GM18870 (cell line): Measurements from ENCODE around the gene TWF1.
"Not testable (repeated sequence)": the region's sequence is repeated elsewhere in the genome, so short reads cannot be mapped to it uniquely, and the experiment has no call there.

Experiments
- ATAC-seq: cut with Tn5 transposase; IDR thresholded peaks from one replicate; pipeline ENCODE4 v1.9.1; 2021; ENCODE audit warnings: moderate library complexity; ENCODE audit not compliant: unreplicated experiment

The TWF1 gene

DNA sequence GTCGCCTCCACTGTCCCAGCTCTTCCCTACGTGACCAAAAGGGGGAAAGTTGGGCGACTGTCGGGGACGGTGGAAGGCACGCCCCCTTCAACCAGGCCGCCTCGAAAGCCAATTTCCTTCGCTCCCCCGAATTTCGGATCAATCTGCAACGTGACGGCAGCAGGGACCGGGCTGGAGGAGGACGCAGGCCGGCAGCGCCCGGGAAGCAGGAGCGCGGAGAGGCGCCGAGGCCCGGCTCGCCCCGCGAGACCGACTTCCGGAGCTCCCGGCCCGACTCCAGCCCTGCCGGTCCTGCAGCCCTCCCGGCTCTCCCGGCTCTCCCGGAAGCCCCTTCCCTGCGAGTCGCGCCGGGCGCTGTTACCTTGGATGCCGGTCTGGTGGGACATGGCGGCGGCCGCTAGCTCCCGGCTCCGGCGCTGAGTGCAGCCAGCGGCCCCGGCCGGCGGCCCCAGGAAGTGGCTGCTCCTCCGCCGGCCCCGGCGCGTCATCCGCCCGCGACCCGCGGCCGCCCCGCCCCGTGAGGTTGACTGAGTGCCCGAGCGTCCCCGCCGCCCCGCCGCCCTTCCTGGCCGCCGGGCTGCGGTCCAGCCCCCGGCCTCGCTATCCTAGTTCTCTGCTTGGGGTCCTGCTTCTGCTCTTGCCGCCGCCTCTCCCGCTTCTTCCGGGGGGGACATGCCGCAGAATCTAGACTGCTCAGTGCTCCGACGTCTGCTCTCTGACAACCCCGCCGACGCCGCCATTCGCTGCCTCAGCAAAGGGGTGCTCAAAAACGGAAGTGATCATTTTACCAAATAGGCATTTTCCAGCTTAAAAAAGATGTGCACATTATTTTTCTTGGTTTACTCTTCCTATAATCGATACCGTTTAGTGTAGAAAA is at the start of gene TWF1:
TWF1 (minus strand) TSS at position 458 of the 877 bp plus-strand sequence; CDS start at position 386, 72 bp downstream.
- ATAC-seq, result peak; percentile 81

DNA sequence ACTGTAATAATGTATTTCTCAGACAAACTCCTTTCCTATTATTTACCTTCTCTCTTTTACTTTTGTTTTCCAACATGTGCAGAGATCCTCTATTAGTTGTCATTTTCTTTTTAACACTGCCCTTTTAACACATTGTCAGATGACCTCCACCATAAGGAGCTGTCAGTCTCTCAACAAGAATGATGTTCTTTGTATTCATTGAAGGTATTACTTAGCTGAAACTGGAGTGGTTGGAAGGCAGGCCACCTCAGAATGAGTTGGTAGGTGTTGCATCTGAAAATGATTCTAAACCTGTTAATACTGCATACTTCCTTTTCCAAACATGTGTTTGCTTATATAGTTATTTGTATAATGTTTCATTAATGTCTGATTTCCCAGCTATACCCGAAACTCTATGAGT is 46.6 kb upstream of the TWF1 start:
- ATAC-seq, result no peak

DNA sequence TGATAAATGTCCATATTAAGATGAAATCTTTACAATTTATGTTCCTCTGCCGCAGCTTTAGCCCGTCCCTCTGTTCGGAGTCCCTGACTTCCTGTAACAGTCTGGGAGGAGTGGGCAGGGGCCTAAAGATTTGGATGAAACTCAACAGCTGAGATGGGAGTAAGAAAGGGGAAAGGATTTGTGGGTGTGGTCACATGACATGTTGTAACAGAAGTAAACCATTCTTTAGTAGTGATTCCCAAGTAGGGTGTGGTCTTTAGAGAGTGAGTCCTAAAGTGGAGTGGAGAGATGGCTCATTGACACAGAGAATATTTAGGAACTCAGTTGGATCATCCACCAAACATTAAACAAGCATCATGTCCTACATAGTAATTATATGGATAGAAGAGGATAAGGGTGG is 42.7 kb upstream of the TWF1 start:
- ATAC-seq, result no peak

DNA sequence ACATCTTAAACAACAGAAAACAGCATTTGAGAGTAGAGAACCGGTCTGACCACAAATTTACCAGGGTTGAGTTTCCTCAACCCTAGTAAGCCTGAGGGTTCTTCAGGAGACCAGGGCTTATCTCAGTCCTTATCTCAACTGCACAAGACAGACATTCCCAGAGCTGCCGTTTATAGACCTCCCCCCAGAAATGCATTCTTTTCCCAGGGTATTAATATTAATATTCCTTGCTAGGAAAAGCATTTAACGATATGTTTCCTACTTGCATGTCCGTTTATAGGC is 42.0 kb upstream of the TWF1 start:
- ATAC-seq, result no peak

DNA sequence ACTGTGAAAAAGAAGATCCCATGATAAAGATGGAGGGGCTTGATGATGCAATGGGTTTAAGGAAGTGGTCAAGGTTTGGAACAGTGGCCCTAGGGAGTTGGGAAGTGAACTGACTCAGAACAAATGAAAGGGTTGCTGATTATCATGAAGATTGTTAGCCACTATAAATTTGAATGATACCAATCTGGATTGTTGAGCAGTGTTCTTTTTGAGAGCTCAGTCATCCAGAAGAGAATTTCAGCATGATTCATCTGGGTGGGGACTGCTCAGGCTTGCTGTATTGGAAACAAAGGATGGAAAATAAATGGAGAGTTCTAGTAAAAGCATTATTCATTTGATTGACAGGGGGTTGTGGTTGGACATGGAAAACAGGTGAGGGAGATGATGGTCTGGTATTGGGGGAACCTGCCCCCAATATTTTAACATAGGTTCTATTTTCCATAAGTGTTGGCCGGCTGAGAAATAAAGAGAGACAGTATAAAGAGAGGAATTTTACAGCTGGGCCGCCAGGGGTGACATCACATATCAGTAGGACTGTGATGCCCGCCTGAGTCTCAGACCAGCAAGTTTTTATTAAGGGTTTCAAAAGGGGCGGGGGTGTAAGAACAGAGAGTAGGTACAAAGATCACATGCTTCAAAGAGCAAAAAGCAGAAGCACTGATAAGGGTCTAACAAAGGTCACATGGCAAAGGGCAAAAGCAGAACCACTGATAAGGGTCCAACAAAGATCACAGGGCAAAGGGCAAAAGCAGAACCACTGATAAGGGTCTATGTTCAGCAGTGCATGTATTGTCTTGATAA is 41.5 kb upstream of the TWF1 start:
- ATAC-seq, result not testable (repeated sequence)

DNA sequence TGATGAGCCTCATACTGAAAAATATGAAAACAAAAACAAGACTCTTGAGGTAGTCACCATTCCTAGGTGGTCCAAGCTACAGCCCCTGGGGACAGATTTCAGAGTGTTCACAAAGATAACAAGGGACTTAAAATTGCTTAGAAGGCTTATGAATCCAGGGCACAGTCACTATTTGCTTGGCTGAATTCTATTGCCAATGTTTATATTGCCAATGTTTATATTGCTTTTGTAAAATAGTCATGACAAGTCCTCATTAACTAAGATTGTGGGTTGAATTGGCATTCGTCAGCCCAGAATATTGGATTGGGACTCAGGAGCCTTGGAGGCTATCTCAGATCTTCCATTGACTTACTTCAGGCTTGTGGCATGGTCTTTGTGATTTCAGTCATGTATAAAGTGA is 36.1 kb upstream of the TWF1 start:
- no peak for ATAC-seq

DNA sequence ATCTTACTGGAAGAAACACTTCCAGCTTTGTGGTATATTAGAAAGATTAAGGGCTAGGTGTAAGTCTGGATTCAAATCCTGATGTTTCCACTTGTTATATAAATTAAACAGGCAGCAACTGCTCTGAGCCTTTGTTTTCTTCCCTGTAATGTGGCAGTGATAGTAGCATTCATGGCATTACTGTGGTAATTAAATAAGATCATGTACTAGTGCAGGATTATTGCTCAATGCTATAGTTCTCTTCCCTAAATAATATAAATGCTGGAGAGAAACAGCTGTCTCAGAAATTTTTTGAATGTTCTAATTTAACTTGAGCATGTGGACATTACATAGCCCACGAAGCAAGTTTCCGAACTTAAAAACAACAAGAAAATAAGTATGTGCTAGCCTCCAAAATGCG is 35.1 kb upstream of the TWF1 start:
- ATAC-seq, result no peak

DNA sequence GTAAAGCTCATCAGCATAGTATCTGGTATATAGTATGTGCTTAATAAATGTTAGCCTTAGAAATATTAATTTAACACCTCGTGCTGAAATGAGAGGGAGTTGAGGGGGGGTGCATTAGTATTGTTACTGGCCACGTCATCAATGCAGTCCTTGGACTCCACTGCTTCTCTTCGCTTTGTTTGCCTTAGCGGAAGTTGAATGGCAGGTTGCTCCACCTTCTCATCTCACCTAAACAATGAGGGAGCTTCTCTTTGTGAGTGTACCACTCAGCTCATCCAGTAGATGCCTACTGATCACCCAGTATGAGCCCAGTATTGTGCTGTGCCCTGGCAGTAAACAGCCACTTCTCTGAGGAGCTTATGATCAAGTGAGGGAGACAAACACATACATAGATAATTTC is 34.2 kb upstream of the TWF1 start:
- no peak for ATAC-seq

DNA sequence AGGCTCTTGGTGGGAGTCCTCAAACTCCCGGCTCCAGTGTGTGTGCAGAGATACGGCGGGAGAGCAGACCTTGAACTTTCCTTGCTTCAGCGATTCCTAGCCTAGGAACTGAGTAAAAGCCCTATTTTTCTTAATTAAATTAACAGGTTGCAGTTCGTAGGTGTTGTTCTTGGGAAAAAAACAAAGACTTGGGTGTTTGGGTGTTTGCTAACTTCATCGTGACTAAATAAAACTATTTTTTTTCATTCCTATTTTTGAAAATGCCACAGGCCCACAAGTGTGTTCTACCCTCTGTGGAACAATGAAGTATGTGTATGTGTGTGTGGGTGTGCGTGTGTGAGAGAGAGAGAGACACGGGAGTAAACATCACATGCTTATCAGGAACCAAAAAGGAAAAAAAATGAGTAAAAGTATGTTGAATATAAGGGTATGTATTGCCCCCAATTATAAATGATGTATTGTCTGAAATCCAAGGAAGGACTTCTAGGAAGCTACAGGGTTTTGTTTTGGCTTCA is 30.4 kb upstream of the TWF1 start:
- peak; percentile 40 for ATAC-seq

DNA sequence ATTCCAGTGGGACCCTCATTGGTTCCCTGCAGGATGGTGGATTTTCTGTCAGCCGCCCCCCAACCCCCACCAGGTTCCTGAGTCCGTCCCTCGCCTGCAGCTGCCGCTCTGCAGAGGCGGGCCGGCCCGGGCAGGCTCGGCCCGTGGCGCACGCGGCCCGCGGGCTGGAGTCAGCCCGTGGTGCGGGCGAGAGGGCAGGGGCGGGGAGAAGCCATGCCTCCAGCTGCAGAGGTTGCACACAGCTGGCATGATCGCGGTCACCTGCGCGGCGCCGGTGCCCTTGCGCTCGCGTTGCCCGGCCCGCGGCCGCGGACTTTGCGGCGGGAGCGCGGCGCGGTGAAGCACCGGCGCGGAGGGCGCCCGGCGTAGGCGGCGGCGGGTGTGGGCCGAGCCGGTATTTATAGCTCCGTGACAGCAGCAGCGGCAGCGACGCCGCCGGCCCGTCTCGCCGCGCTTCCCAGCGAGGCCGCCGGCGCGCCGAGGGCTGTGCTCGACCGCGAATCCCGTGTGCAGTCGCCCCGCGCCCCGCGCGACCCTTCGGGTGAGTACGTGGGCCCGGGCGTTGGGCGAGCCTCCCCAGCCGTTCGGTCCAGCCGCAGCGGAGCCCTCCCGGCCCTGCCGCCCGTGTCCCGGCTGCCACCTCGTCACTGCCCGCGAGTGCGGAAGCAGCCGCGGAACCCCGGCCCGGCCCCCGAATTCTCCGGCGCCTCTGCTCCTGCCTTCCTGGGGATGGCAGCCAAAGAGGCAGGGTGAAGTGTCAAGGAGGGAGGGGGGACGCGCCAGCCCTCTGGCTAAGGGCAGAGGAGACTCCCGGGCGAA is 29.7 kb upstream of the TWF1 start, which contains the start of gene TMEM117:
TMEM117 (plus strand) TSS at position 426 of the 819 bp plus-strand sequence.
- ATAC-seq, result peak; percentile 63

DNA sequence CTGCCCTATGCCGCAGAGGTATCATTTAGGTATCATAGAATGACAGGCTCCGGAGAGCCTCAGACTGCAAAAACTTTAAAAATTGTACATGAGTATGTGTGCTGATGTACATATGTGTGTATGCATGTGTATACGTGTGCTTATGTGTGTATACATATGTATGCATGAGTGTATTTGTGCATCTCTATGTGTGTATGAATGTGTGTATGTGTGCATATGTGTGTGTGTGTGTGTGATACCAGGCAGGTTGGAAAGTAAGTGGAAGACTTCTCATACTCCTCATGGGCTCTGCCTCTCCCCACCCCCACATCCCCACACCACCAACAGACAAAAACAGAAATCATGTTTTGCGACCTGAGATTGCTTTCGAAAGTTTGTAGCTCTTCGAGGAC is 29.1 kb upstream of the TWF1 start:
- peak; percentile 7 for ATAC-seq

DNA sequence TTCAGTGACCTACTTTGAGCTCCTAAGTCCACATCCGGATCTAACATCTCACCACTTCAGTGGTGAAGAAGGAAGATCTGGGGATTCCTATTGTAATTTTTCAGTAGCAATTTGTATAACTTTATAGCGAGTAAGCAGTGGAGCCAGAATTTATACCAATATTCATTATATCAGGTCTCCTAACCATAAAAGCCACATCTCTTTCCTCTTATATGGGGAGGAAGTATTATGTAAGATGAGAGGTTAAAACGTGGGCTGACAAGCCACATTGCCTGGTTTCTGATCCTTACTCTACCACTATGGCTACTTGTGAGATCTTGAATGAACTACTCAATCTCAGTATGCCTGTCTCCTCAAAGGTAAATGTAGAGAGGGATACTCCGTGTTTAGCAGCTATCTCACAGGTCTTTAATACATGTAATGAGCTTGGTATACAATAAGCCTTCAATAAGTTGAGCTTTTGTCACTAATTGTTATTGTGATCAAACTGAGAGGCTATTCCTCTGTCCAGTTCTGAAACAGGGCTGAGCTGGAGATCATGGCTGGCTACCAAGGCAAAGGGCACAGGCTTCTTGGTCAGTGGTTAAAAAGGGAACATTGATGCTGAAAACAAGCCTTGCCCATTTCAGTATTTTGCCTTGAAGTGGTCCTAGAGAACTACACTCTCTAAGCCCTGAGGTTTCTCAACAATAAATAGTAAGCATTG is 26.5 kb upstream of the TWF1 start:
- no peak for ATAC-seq

DNA sequence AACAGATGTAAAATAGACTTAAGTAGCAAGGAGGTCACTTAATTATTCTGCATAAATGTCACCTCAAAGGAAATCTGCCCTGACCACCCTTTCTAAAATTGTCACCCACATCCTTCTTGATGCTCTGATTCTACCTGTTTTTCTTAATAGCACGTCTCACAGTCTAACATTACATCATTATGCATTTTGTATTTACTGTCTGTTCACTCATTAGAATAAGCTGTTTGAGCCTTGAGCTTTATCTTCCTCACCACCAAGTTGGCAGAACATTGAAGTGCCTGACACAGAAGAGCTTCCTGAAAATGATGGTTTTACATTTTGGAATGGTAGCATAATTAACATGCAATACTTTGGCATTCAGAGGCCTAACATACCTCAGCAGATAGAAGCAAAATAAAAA is 21.0 kb upstream of the TWF1 start:
- ATAC-seq, result no peak

DNA sequence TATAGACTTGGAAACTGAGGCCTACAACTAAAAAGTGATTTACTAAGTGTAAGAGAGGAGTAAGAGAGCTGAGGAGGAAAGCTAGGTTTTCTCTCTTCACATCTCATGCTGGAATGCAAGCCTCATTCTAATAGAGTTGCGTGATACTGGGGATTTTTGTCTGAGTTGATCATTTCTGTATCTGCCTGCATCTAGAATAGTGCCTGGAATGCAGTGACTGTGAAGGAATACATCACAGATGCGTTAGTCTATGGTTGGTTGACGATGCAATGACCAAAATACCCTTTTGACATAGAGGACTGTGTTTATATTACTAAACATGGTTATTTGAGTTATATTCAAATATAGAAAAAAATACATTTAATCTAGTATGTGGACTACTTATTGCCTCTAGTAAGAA is 20.6 kb upstream of the TWF1 start:
- ATAC-seq, result no peak

DNA sequence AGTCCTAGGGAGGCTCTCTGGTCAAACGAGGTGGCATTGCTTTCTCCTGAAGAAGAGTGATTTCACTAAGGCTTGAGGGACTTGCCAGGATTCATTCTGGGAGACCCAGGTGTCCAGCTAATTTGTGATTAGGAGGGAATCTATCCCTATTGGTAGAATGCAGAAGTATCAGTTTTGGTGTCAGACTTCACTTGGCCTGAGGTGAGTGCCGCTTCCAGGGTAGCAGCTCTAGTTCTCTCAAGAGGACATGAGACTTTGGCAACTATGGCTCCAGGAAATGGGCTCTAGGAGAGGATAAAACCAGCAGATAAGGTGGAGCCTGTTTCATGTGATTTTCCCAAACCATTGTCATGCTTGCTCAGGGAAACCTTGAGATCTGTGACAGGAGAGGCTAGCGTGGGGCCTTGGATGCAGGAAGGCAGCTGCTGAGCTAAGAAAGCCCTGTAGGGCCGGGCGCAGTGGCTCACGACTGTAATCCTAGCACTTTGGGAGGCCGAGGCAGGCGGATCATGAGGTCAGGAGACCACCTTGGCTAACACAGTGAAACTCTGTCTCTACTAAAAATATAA is 18.2 kb upstream of the TWF1 start:
- no peak for ATAC-seq

DNA sequence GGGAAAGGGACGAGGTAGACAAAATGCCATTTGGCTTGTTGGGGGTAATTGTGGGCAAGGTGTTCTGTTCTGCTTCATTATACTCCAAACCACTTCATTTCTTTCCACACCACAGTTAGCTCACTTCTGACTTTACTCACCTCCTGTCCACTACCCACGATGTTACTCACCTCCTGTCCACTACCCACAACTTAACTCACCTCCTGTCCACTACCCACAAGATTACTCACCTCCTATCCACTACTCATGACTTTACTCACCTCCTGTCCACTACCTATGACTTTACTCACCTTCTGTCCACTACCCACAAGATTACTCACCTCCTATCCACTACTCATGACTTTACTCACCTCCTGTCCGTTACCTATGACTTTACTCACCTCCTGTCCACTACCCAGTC is 10.1 kb upstream of the TWF1 start:
- ATAC-seq, result no peak

DNA sequence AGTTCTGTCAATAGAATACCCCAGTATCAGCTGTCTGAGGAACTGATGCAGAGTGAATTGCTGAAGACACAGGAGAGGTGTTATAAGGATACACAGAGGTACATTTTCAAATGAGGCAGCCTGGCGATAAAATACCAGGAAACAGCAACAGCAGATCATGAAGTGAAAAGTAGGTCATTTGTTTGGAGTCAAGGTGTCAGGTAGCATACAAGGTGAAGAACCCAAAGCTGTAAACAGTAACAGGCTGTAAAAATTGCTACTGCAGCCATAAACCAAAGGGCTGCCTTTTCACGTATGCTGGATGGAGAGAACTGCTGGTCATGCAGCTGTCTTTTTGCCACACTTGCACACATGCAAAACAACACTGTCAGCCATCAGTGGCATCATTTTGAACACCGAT is 9.3 kb upstream of the TWF1 start:
- no peak for ATAC-seq

DNA sequence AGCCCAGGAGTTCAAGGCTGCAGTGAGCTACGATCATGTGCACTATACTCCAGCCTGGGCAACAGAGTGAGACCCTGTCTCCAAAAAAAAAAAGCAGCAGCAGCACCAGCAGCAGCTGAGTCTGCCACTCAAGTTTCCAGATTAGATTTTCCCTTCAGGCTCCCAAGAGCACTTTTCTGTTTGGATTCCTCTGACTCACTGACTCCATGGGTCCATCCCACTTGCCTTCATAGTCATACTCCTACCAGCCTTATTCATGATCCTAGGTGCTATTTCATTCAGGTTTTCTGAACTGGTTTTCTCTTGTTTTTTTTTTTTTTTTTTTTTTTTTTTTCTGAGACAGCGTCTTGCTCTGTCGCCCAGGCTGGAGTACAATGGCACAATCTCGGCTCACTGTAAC is 6.8 kb upstream of the TWF1 start:
- no peak for ATAC-seq

DNA sequence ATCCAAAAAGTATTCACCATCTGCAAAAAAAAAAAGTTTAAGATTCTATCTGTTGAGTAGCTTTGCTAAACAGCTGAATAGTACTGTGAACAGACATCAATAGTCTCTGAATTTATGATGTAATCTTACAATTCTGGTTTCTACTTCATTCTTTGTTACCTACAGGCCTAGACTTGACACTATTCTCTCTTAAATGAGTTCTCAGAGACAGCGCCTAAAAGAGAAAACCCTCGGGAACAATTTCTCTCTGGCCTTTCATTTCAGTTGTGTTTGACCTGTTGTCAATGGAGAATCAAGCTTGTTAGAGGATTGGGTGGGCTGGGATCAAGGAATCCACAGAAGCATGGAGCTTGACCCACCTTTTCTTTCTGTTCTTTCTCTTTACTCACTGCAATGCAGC is 5.9 kb upstream of the TWF1 start:
- ATAC-seq, result no peak

DNA sequence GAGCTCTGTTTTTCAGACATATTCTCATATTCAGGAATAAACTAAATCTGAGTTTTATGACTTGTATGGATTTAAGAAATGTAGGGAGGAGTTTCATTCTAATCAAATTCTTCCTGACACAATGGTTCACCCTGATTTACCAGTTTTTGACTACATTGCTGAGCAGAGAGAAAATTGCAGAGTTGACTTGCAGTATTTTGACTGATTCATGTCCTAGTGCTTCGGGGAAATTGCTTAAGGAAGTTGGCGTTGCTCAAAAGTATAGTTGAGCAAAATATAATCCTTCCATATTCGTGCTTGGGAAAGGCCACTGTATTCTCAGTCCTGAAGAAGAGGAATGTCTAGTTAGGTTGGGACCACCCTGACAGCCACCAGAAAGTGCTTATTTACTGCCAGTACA is 1.3 kb upstream of the TWF1 start:
- no peak for ATAC-seq
